H9 (cell line): ENCODE data around the gene LGSN. TPM values are rescaled to one million over a fixed set of nuclear protein-coding genes. Genes with fewer than 3 reads are reported as not detected.

Experiments
- DNase-seq: peaks from one replicate; pipeline ENCODE4 v3.0.0-alpha.2; 2017
- H2AFZ ChIP-seq: one replicate; pipeline ENCODE4 v1.6.1; 2013; ENCODE audit warnings: mild to moderate bottlenecking, low read length, control low read depth, moderate library complexity
- H2AK5ac ChIP-seq: 2 replicates; pipeline ENCODE4 v1.6.1; 2013; ENCODE audit warnings: low read length, control low read depth, mixed read lengths; ENCODE audit not compliant: insufficient read length
- H2BK120ac ChIP-seq: one replicate; pipeline ENCODE4 v1.6.1; 2013; ENCODE audit warnings: low read depth, mild to moderate bottlenecking, low read length, control low read depth, inconsistent platforms; ENCODE audit not compliant: poor library complexity, severe bottlenecking
- H2BK12ac ChIP-seq: 2 replicates; pipeline ENCODE4 v1.6.1; 2013; ENCODE audit warnings: low read length, control low read depth, mixed read lengths, low read depth; ENCODE audit not compliant: insufficient read length
- H2BK15ac ChIP-seq: 2 replicates; pipeline ENCODE4 v1.6.1; 2013; ENCODE audit warnings: low read depth, low read length, control low read depth
- H2BK20ac ChIP-seq: one replicate; pipeline ENCODE4 v1.6.1; 2013; ENCODE audit warnings: low read depth, mild to moderate bottlenecking, low read length, control low read depth, inconsistent platforms; ENCODE audit not compliant: poor library complexity, severe bottlenecking
- H2BK5ac ChIP-seq: 2 replicates; pipeline ENCODE4 v1.6.1; 2013; ENCODE audit warnings: low read length, control low read depth, mixed read lengths; ENCODE audit not compliant: insufficient read length
- H3K14ac ChIP-seq: 2 replicates; pipeline ENCODE4 v1.6.1; 2013; ENCODE audit warnings: low read length, control low read depth; ENCODE audit not compliant: insufficient read depth
- H3K18ac ChIP-seq: 2 replicates; pipeline ENCODE4 v1.6.1; 2013; ENCODE audit warnings: low read depth, mild to moderate bottlenecking, mixed read lengths, low read length, control low read depth; ENCODE audit not compliant: insufficient read length
- H3K23ac ChIP-seq: 2 replicates; pipeline ENCODE4 v1.6.1; 2013; ENCODE audit warnings: low read length, control low read depth, mixed read lengths, low read depth; ENCODE audit not compliant: insufficient read length
- H3K23me2 ChIP-seq: 2 replicates; pipeline ENCODE4 v1.6.1; 2013; ENCODE audit warnings: low read depth, mild to moderate bottlenecking, mixed read lengths, low read length, control low read depth; ENCODE audit not compliant: insufficient read length, poor library complexity, severe bottlenecking
- H3K27ac ChIP-seq: 2 replicates; pipeline ENCODE4 v1.5.1; 2013; ENCODE audit warnings: low read length, control low read depth, mixed read lengths, low read depth; ENCODE audit not compliant: insufficient read length
- H3K27me3 ChIP-seq: 2 replicates; pipeline ENCODE4 v1.6.1; 2013; ENCODE audit warnings: low read length, control low read depth, inconsistent platforms; ENCODE audit not compliant: insufficient read depth
- H3K4ac ChIP-seq: 2 replicates; pipeline ENCODE4 v1.6.1; 2013; ENCODE audit warnings: low read depth, mild to moderate bottlenecking, control low read depth, inconsistent platforms, low read length, moderate library complexity
- H3K4me1 ChIP-seq: 2 replicates; pipeline ENCODE4 v1.6.1; 2013; ENCODE audit warnings: low read length, control low read depth, inconsistent platforms; ENCODE audit not compliant: insufficient read depth
- H3K4me2 ChIP-seq: 2 replicates; pipeline ENCODE4 v1.6.1; 2013; ENCODE audit warnings: low read length, control low read depth, mixed read lengths; ENCODE audit not compliant: insufficient read length, insufficient read depth
- H3K56ac ChIP-seq: 2 replicates; pipeline ENCODE4 v1.6.1; 2013; ENCODE audit warnings: low read depth, mild to moderate bottlenecking, mixed read lengths, low read length, control low read depth; ENCODE audit not compliant: insufficient read length
- H3K79me1 ChIP-seq: 2 replicates; pipeline ENCODE4 v1.6.1; 2013; ENCODE audit warnings: low read depth, mild to moderate bottlenecking, moderate library complexity, low read length, control low read depth, inconsistent platforms; ENCODE audit not compliant: insufficient read depth, poor library complexity, severe bottlenecking
- H3K79me2 ChIP-seq: 2 replicates; pipeline ENCODE4 v1.6.1; 2013; ENCODE audit warnings: low read length, control low read depth, inconsistent platforms; ENCODE audit not compliant: insufficient read depth
- H3K9ac ChIP-seq: 2 replicates; pipeline ENCODE4 v1.6.1; 2013; ENCODE audit warnings: low read length, control low read depth, mixed read lengths; ENCODE audit not compliant: insufficient read length; ENCODE audit errors: extremely low read depth
- H3K9me3 ChIP-seq: one replicate; pipeline ENCODE4 v1.6.1; 2013; ENCODE audit warnings: low read depth, low read length, inconsistent platforms; ENCODE audit not compliant: control insufficient read depth
- H3T11ph ChIP-seq: one replicate; pipeline ENCODE4 v1.6.1; 2013; ENCODE audit warnings: mild to moderate bottlenecking, low read length, control low read depth, inconsistent platforms
- H4K20me1 ChIP-seq: one replicate; pipeline ENCODE4 v1.6.1; 2013; ENCODE audit not compliant: control insufficient read depth, insufficient read length, insufficient read depth
- H4K5ac ChIP-seq: 2 replicates; pipeline ENCODE4 v1.6.1; 2013; ENCODE audit warnings: low read depth, mild to moderate bottlenecking, mixed read lengths, low read length, control low read depth; ENCODE audit not compliant: insufficient read length
- H4K8ac ChIP-seq: replicated peaks from 2 replicates; pipeline ENCODE4 v1.6.1; 2013; ENCODE audit warnings: low read length, control low read depth, mixed read lengths, low read depth; ENCODE audit not compliant: insufficient read length
- H4K91ac ChIP-seq: 2 replicates; pipeline ENCODE4 v1.6.1; 2013; ENCODE audit warnings: low read depth, mild to moderate bottlenecking, moderate library complexity, mixed read lengths, low read length, control low read depth; ENCODE audit not compliant: insufficient read length
- H3K27ac Mint-ChIP-seq, 3 experiments: 2 replicates in 2 of 3; 3 replicates in 1 of 3; pipeline ENCODE4 v1.8.0; 2020 to 2021; ENCODE audit warnings: mixed read lengths in 3 of 3, mild to moderate bottlenecking in 1 of 3, moderate library complexity in 1 of 3
- H3K27me3 Mint-ChIP-seq: 2 replicates; pipeline ENCODE4 v1.8.0; 2021; ENCODE audit warnings: low read depth, mild to moderate bottlenecking, moderate library complexity, mixed read lengths
- H3K36me3 Mint-ChIP-seq, 3 experiments: 2 replicates in 2 of 3; 3 replicates in 1 of 3; pipeline ENCODE4 v1.8.0; 2020 to 2021; ENCODE audit warnings: low read depth in 3 of 3, mixed read lengths in 3 of 3; ENCODE audit not compliant: insufficient read depth in 1 of 3
- H3K4me1 Mint-ChIP-seq, 2 experiments: 2 replicates each; pipeline ENCODE4 v1.8.0; 2020; ENCODE audit warnings: mixed read lengths in 2 of 2
- H3K4me3 Mint-ChIP-seq, 2 experiments: 2 replicates in 1 of 2; 3 replicates in 1 of 2; pipeline ENCODE4 v1.8.0; 2020 to 2021; ENCODE audit warnings: mild to moderate bottlenecking in 2 of 2, mixed read lengths in 2 of 2, moderate library complexity in 1 of 2
- H3K9me3 Mint-ChIP-seq, 2 experiments: 2 replicates in 1 of 2; 3 replicates in 1 of 2; pipeline ENCODE4 v1.8.0; 2020; ENCODE audit warnings: mild to moderate bottlenecking in 2 of 2, mixed read lengths in 2 of 2, moderate library complexity in 1 of 2
- CTCF ChIP-seq: fragments of 200-600 bp; sonication (generic); conservative IDR thresholded peaks from 3 replicates; pipeline ENCODE4 v1.8.0; 2021; ENCODE audit warnings: antibody characterized with exemption, mild to moderate bottlenecking
- WGBS: extraction: QIAGEN DNeasy Blood & Tissue Kit; methylation state at CpG from one replicate; pipeline ENCODE4 v1.1.7; 2013; ENCODE audit warnings: missing lambda C conversion rate, low lambda C conversion rate, mixed read lengths; ENCODE audit not compliant: insufficient read length; ENCODE audit errors: extremely low coverage; 5-methylcytosine and 5-hydroxymethylcytosine counted together
- total RNA-seq: library from RNA; stranded (reverse); gene quantifications from 2 replicates; pipeline ENCODE4 v1.2.1, GENCODE V29; 2021

LGSN gene
- total RNA-seq, 1 experiment from 2014 or later, result 0.13 TPM

GRCh38 chr6:63268574-63268973 is 51.2 kb downstream of the LGSN start:
- Mint-ChIP-seq H3K4me1 (peaks cover 8 to 10% of the 10 kb centered on the region in 2 experiments), H3K27me3 (no peaks in the 10 kb centered on the region), H3K4me3 (no peak overlapping the region), H3K36me3 (no peaks in the 10 kb centered on the region), H3K9me3 (no peaks in the 10 kb centered on the region), H3K27ac (no peak overlapping the region)
- no peak overlapping the region for H3K56ac ChIP-seq
- H3K4ac ChIP-seq, result no peak overlapping the region
- H3K9ac ChIP-seq, result no peak overlapping the region
- no peak overlapping the region for H4K5ac ChIP-seq
- no peaks in the 10 kb centered on the region for H3K79me2 ChIP-seq
- no peak overlapping the region for H4K91ac ChIP-seq
- no peaks in the 10 kb centered on the region for H3K79me1 ChIP-seq
- no peak overlapping the region for H2AK5ac ChIP-seq
- H3K4me1 ChIP-seq, result no peaks in the 10 kb centered on the region
- H2BK120ac ChIP-seq, result no peak overlapping the region
- no peak overlapping the region for H3K23ac ChIP-seq
- no peak overlapping the region for H3K14ac ChIP-seq
- no peaks in the 10 kb centered on the region for H3K27me3 ChIP-seq
- no peak overlapping the region for H2BK15ac ChIP-seq
- TF ChIP-seq CTCF, result no peak
- no peak for DNase-seq
- no peak overlapping the region for H2BK12ac ChIP-seq
- no peaks in the 10 kb centered on the region for H3K23me2 ChIP-seq
- no peaks in the 10 kb centered on the region for H3K9me3 ChIP-seq
- H3K27ac ChIP-seq, result no peak overlapping the region
- H2BK5ac ChIP-seq, result no peak overlapping the region
- no peak overlapping the region for H4K8ac ChIP-seq
- H3K4me2 ChIP-seq, result no peak overlapping the region
- no peak overlapping the region for H3T11ph ChIP-seq
- H4K20me1 ChIP-seq, result no peaks in the 10 kb centered on the region
- no peak overlapping the region for H2AFZ ChIP-seq
- no peak overlapping the region for H2BK20ac ChIP-seq
- no peak overlapping the region for H3K18ac ChIP-seq
- WGBS, result no CpG with 5 or more reads among the region's 2 CpGs
